HCT116 (cell line): ENCODE measurements around the gene FADS6. TPM values are rescaled to one million over a fixed set of nuclear protein-coding genes. Genes with fewer than 3 reads are reported as not detected.

Source experiments
- ATAC-seq: fragments of 200-7000 bp; cut with Tn5 transposase; 2 replicates; pipeline ENCODE4 v1.9.1; 2020; ENCODE audit warnings: mild to moderate bottlenecking, moderate library complexity
- BruUV-seq: library from RNA; stranded (reverse); fragments of 400-500 nt; replicated peaks from 2 replicates; lab custom pipeline; 2021; lab: Mats Ljungman, UMichigan
- CTCF ChIA-PET: fragments of 300-600 bp; sonication (Branson Sonifier 250); formaldehyde crosslinking; loops from one replicate; lab custom pipeline; 2021; ENCODE audit warnings: antibody characterized with exemption; lab: Charles Lee
- POLR2A ChIA-PET: fragments of 300-600, 350-600 bp; sonication (Branson Sonifier 250); formaldehyde crosslinking; loops from one replicate; lab custom pipeline; 2021; ENCODE audit warnings: antibody characterized with exemption; lab: Charles Lee
- RAD21 ChIA-PET, 2 experiments: fragments of 300-600 bp; sonication (Branson Sonifier 250); formaldehyde crosslinking; loops; one replicate each; lab custom pipeline; 2023; ENCODE audit warnings: low total read pairs in 2 of 2; ENCODE audit not compliant: uncharacterized antibody in 2 of 2, unreplicated experiment in 2 of 2, low non-redundant PET in 1 of 2; lab: Charles Lee
- DNase-seq: peaks from one replicate; pipeline ENCODE4 v3.0.0-alpha.2; 2010; ENCODE audit warnings: low read depth, low spot score
- H2AFZ ChIP-seq: fragments of 200-600 bp; shearing (Covaris generic), sonication (generic); 2 replicates; pipeline ENCODE4 v1.6.1; 2017; ENCODE audit warnings: low read depth, mixed run types, mixed read lengths, antibody characterized with exemption, low read length; ENCODE audit not compliant: poor library complexity, severe bottlenecking
- H3K27ac ChIP-seq: 2 replicates; pipeline ENCODE4 v1.5.1; 2012; ENCODE audit warnings: low read depth, low read length
- H3K27me3 ChIP-seq: fragments of 200-600 bp; sonication (generic); 2 replicates; pipeline ENCODE4 v1.6.1; 2016; ENCODE audit warnings: mixed run types, low read length, mixed read lengths; ENCODE audit not compliant: insufficient read depth
- H3K36me3 ChIP-seq, 2 experiments: fragments of 200-500 bp in 1 of 2; fragments of 200-600 bp in 1 of 2; sonication (Bioruptor generic) in 1 of 2; sonication (generic) in 1 of 2; 2 replicates each; pipeline versions ENCODE4 v1.5.1 to v1.6.1; 2014 to 2016; ENCODE audit warnings: low read length in 2 of 2, inconsistent platforms in 1 of 2, mixed read lengths in 1 of 2, mixed run types in 1 of 2; ENCODE audit not compliant: insufficient read depth in 2 of 2, control insufficient read depth in 1 of 2
- H3K4me1 ChIP-seq, 2 experiments: fragments of 200-600 bp in 1 of 2; sonication (generic) in 1 of 2; 2 replicates each; pipeline versions ENCODE4 v1.5.1 to v1.6.1; 2012 to 2017; ENCODE audit warnings: low read length in 2 of 2, inconsistent platforms in 1 of 2, mild to moderate bottlenecking in 1 of 2, mixed read lengths in 1 of 2, mixed run types in 1 of 2, moderate library complexity in 1 of 2; ENCODE audit not compliant: insufficient read depth in 2 of 2, control insufficient read depth in 1 of 2
- H3K4me2 ChIP-seq: fragments of 200-600 bp; sonication (generic); 2 replicates; pipeline ENCODE4 v1.6.1; 2017; ENCODE audit warnings: mixed run types, low read length, mixed read lengths
- H3K4me3 ChIP-seq, 2 experiments: fragments of 200-600 bp in 1 of 2; sonication (generic) in 1 of 2; replicated peaks in 1 of 2; 2 replicates each; pipeline ENCODE4 v1.5.1; 2011 to 2016; ENCODE audit warnings: low read length in 2 of 2, control low read depth in 1 of 2, low read depth in 1 of 2, mild to moderate bottlenecking in 1 of 2, mixed read lengths in 1 of 2, mixed run types in 1 of 2
- H3K79me2 ChIP-seq: fragments of 200-600 bp; sonication (generic); 2 replicates; pipeline ENCODE4 v1.6.1; 2017; ENCODE audit warnings: mild to moderate bottlenecking, mixed run types, low read length, moderate library complexity, mixed read lengths; ENCODE audit not compliant: insufficient read depth
- H3K9ac ChIP-seq: fragments of 200-600 bp; sonication (generic); 2 replicates; pipeline ENCODE4 v1.6.1; 2016; ENCODE audit warnings: low read length, mixed read lengths
- H3K9me2 ChIP-seq: fragments of 200-600 bp; sonication (generic), shearing (Covaris generic); 2 replicates; pipeline ENCODE4 v1.6.1; 2017; ENCODE audit warnings: mixed run types, mild to moderate bottlenecking, moderate library complexity; ENCODE audit not compliant: insufficient read depth
- H3K9me3 ChIP-seq, 2 experiments: fragments of 200-500 bp in 1 of 2; fragments of 200-600 bp in 1 of 2; sonication (Bioruptor generic) in 1 of 2; sonication (generic) in 1 of 2; 2 replicates each; pipeline ENCODE4 v1.6.1; 2014 to 2017; ENCODE audit warnings: low read length in 2 of 2, mixed read lengths in 2 of 2, inconsistent platforms in 1 of 2, low read depth in 1 of 2, mild to moderate bottlenecking in 1 of 2, mixed run types in 1 of 2, moderate library complexity in 1 of 2; ENCODE audit not compliant: control insufficient read depth in 1 of 2, insufficient read depth in 1 of 2
- H4K20me1 ChIP-seq: fragments of 200-600 bp; sonication (generic), shearing (Covaris generic); 2 replicates; pipeline ENCODE4 v1.6.1; 2017; ENCODE audit warnings: mixed run types, mild to moderate bottlenecking, moderate library complexity; ENCODE audit not compliant: insufficient read depth
- CBX3 ChIP-seq: IDR thresholded peaks from 2 replicates; pipeline ENCODE4 v1.6.1; 2012; ENCODE audit warnings: low read depth
- CTCF ChIP-seq, 3 experiments: fragments of 200-600 bp in 1 of 3; sonication (generic) in 1 of 3; IDR thresholded peaks in 2 of 3; conservative IDR thresholded peaks in 1 of 3; 2 replicates each; pipeline ENCODE4 v1.5.1; 2012 to 2017; ENCODE audit warnings: low read depth in 2 of 3, low read length in 2 of 3, antibody characterized with exemption in 1 of 3, borderline replicate concordance in 1 of 3, control low read depth in 1 of 3, mild to moderate bottlenecking in 1 of 3, mixed read lengths in 1 of 3, mixed run types in 1 of 3, moderate library complexity in 1 of 3; ENCODE audit not compliant: insufficient read depth in 1 of 3
- ELF1 ChIP-seq: IDR thresholded peaks from 2 replicates; pipeline ENCODE4 v1.6.1; 2012; ENCODE audit warnings: low read depth, borderline replicate concordance
- EZH2 ChIP-seq: fragments of 200-600 bp; sonication (generic); IDR thresholded peaks from 2 replicates; pipeline ENCODE4 v1.6.1; 2017; ENCODE audit warnings: antibody characterized with exemption, mixed run types
- FOSL1 ChIP-seq: IDR thresholded peaks from 2 replicates; pipeline ENCODE4 v1.6.1; 2012; ENCODE audit warnings: low read depth
- JUND ChIP-seq: IDR thresholded peaks from 2 replicates; pipeline ENCODE4 v1.6.1; 2012
- POLR2A ChIP-seq: IDR thresholded peaks from 2 replicates; pipeline ENCODE4 v1.7.0; 2011; ENCODE audit warnings: borderline replicate concordance; ENCODE audit not compliant: insufficient read depth, insufficient read length; ENCODE audit errors: extremely low read depth
- RAD21 ChIP-seq: IDR thresholded peaks from 2 replicates; pipeline ENCODE4 v1.6.1; 2012; ENCODE audit warnings: low read depth, mild to moderate bottlenecking
- REST ChIP-seq: IDR thresholded peaks from 2 replicates; pipeline ENCODE4 v1.6.1; 2012; ENCODE audit warnings: low read depth
- SIN3A ChIP-seq: IDR thresholded peaks from 2 replicates; pipeline ENCODE4 v1.6.1; 2012; ENCODE audit warnings: low read depth
- SRF ChIP-seq: IDR thresholded peaks from 2 replicates; pipeline ENCODE4 v1.6.1; 2012; ENCODE audit warnings: low read depth
- TCF7L2 ChIP-seq: IDR thresholded peaks from 2 replicates; pipeline ENCODE4 v1.7.0; 2011; ENCODE audit warnings: borderline replicate concordance, inconsistent platforms; ENCODE audit not compliant: insufficient read depth, insufficient read length; ENCODE audit errors: extremely low read depth
- intact Hi-C: fragments of 100-400 bp; cut with micrococcal nuclease; formaldehyde crosslinking; loops from 2 replicates; pipeline ENCODE4 v1.10.0; 2022
- total RNA-seq: library from RNA; stranded (reverse); gene quantifications from one replicate; pipeline ENCODE4 v1.2.1, GENCODE V29; 2021; ENCODE audit not compliant: unreplicated experiment

FADS6 gene
- total RNA-seq, 1 experiment from 2014 or later: not detected

GRCh38 chr17:74832421-74832820 lies 61.0 kb downstream of the FADS6 start:
- BruUV-seq: no TSS peak
- Histone ChIP-seq H3K79me2 (no peaks in the 10 kb centered on the region), H3K9ac (no peak overlapping the region), H3K9me3 (no peaks in the 10 kb centered on the region), H3K4me2 (no peak overlapping the region), H2AFZ (no peak overlapping the region), H3K9me2 (no peaks in the 10 kb centered on the region), H3K27me3 (no peaks in the 10 kb centered on the region), H4K20me1 (no peaks in the 10 kb centered on the region), H3K27ac (no peak overlapping the region), H3K36me3 (no peaks in the 10 kb centered on the region), H3K4me3 (no peak overlapping the region), H3K4me1 (no peaks in the 10 kb centered on the region)
- ATAC-seq (no peak), DNase-seq (no peak)
- CTCF ChIA-PET: interaction anchor here (1.6 to 3.6 kb wide), 2 partner anchors 11 to 30 kb away, joined by 4 to 14 read pairs; no protein-coding TSS in a partner anchor
- no peak for TF ChIP-seq JUND
- no peak for TF ChIP-seq EZH2
- no peak for TF ChIP-seq TCF7L2
- no peak for TF ChIP-seq SIN3A
- TF ChIP-seq SRF: no peak
- no peak for TF ChIP-seq FOSL1
- no peak for TF ChIP-seq RAD21
- no peak for TF ChIP-seq ELF1
- TF ChIP-seq CTCF (IDR thresholded peaks at IDR 0.05 in 2 of 3, conservative IDR thresholded peaks at IDR 0.05 in 1 of 3; ENCODE audit: borderline replicate concordance in 1 of 3, insufficient read depth in 1 of 3, low read depth in 2 of 3, low read length in 2 of 3): no peak
- no peak for TF ChIP-seq POLR2A
- no peak for TF ChIP-seq CBX3
- no peak for TF ChIP-seq REST
- intact Hi-C loops: no loop called here
- POLR2A ChIA-PET: no interaction called here
- RAD21 ChIA-PET: no interaction called here
